H9 (cell line): Measurements from ENCODE around the gene TMSB10. TPM values are rescaled to one million over a fixed set of nuclear protein-coding genes. Genes with fewer than 3 reads are reported as not detected.

Source experiments
- DNase-seq: peaks from one replicate; pipeline ENCODE4 v3.0.0-alpha.2; 2017
- H2AFZ ChIP-seq: one replicate; pipeline ENCODE4 v1.6.1; 2013; ENCODE audit warnings: mild to moderate bottlenecking, low read length, control low read depth, moderate library complexity
- H2AK5ac ChIP-seq: 2 replicates; pipeline ENCODE4 v1.6.1; 2013; ENCODE audit warnings: low read length, control low read depth, mixed read lengths; ENCODE audit not compliant: insufficient read length
- H2BK120ac ChIP-seq: one replicate; pipeline ENCODE4 v1.6.1; 2013; ENCODE audit warnings: low read depth, mild to moderate bottlenecking, low read length, control low read depth, inconsistent platforms; ENCODE audit not compliant: poor library complexity, severe bottlenecking
- H2BK12ac ChIP-seq: 2 replicates; pipeline ENCODE4 v1.6.1; 2013; ENCODE audit warnings: low read length, control low read depth, mixed read lengths, low read depth; ENCODE audit not compliant: insufficient read length
- H2BK15ac ChIP-seq: 2 replicates; pipeline ENCODE4 v1.6.1; 2013; ENCODE audit warnings: low read depth, low read length, control low read depth
- H2BK20ac ChIP-seq: one replicate; pipeline ENCODE4 v1.6.1; 2013; ENCODE audit warnings: low read depth, mild to moderate bottlenecking, low read length, control low read depth, inconsistent platforms; ENCODE audit not compliant: poor library complexity, severe bottlenecking
- H2BK5ac ChIP-seq: 2 replicates; pipeline ENCODE4 v1.6.1; 2013; ENCODE audit warnings: low read length, control low read depth, mixed read lengths; ENCODE audit not compliant: insufficient read length
- H3K14ac ChIP-seq: 2 replicates; pipeline ENCODE4 v1.6.1; 2013; ENCODE audit warnings: low read length, control low read depth; ENCODE audit not compliant: insufficient read depth
- H3K18ac ChIP-seq: 2 replicates; pipeline ENCODE4 v1.6.1; 2013; ENCODE audit warnings: low read depth, mild to moderate bottlenecking, mixed read lengths, low read length, control low read depth; ENCODE audit not compliant: insufficient read length
- H3K23ac ChIP-seq: 2 replicates; pipeline ENCODE4 v1.6.1; 2013; ENCODE audit warnings: low read length, control low read depth, mixed read lengths, low read depth; ENCODE audit not compliant: insufficient read length
- H3K23me2 ChIP-seq: 2 replicates; pipeline ENCODE4 v1.6.1; 2013; ENCODE audit warnings: low read depth, mild to moderate bottlenecking, mixed read lengths, low read length, control low read depth; ENCODE audit not compliant: insufficient read length, poor library complexity, severe bottlenecking
- H3K27ac ChIP-seq: 2 replicates; pipeline ENCODE4 v1.5.1; 2013; ENCODE audit warnings: low read length, control low read depth, mixed read lengths, low read depth; ENCODE audit not compliant: insufficient read length
- H3K27me3 ChIP-seq: 2 replicates; pipeline ENCODE4 v1.6.1; 2013; ENCODE audit warnings: low read length, control low read depth, inconsistent platforms; ENCODE audit not compliant: insufficient read depth
- H3K4ac ChIP-seq: 2 replicates; pipeline ENCODE4 v1.6.1; 2013; ENCODE audit warnings: low read depth, mild to moderate bottlenecking, control low read depth, inconsistent platforms, low read length, moderate library complexity
- H3K4me1 ChIP-seq: 2 replicates; pipeline ENCODE4 v1.6.1; 2013; ENCODE audit warnings: low read length, control low read depth, inconsistent platforms; ENCODE audit not compliant: insufficient read depth
- H3K4me2 ChIP-seq: 2 replicates; pipeline ENCODE4 v1.6.1; 2013; ENCODE audit warnings: low read length, control low read depth, mixed read lengths; ENCODE audit not compliant: insufficient read length, insufficient read depth
- H3K56ac ChIP-seq: 2 replicates; pipeline ENCODE4 v1.6.1; 2013; ENCODE audit warnings: low read depth, mild to moderate bottlenecking, mixed read lengths, low read length, control low read depth; ENCODE audit not compliant: insufficient read length
- H3K79me1 ChIP-seq: 2 replicates; pipeline ENCODE4 v1.6.1; 2013; ENCODE audit warnings: low read depth, mild to moderate bottlenecking, moderate library complexity, low read length, control low read depth, inconsistent platforms; ENCODE audit not compliant: insufficient read depth, poor library complexity, severe bottlenecking
- H3K79me2 ChIP-seq: 2 replicates; pipeline ENCODE4 v1.6.1; 2013; ENCODE audit warnings: low read length, control low read depth, inconsistent platforms; ENCODE audit not compliant: insufficient read depth
- H3K9ac ChIP-seq: 2 replicates; pipeline ENCODE4 v1.6.1; 2013; ENCODE audit warnings: low read length, control low read depth, mixed read lengths; ENCODE audit not compliant: insufficient read length; ENCODE audit errors: extremely low read depth
- H3K9me3 ChIP-seq: one replicate; pipeline ENCODE4 v1.6.1; 2013; ENCODE audit warnings: low read depth, low read length, inconsistent platforms; ENCODE audit not compliant: control insufficient read depth
- H3T11ph ChIP-seq: one replicate; pipeline ENCODE4 v1.6.1; 2013; ENCODE audit warnings: mild to moderate bottlenecking, low read length, control low read depth, inconsistent platforms
- H4K20me1 ChIP-seq: one replicate; pipeline ENCODE4 v1.6.1; 2013; ENCODE audit not compliant: control insufficient read depth, insufficient read length, insufficient read depth
- H4K5ac ChIP-seq: 2 replicates; pipeline ENCODE4 v1.6.1; 2013; ENCODE audit warnings: low read depth, mild to moderate bottlenecking, mixed read lengths, low read length, control low read depth; ENCODE audit not compliant: insufficient read length
- H4K8ac ChIP-seq: replicated peaks from 2 replicates; pipeline ENCODE4 v1.6.1; 2013; ENCODE audit warnings: low read length, control low read depth, mixed read lengths, low read depth; ENCODE audit not compliant: insufficient read length
- H4K91ac ChIP-seq: 2 replicates; pipeline ENCODE4 v1.6.1; 2013; ENCODE audit warnings: low read depth, mild to moderate bottlenecking, moderate library complexity, mixed read lengths, low read length, control low read depth; ENCODE audit not compliant: insufficient read length
- H3K27ac Mint-ChIP-seq, 3 experiments: 2 replicates in 2 of 3; 3 replicates in 1 of 3; pipeline ENCODE4 v1.8.0; 2020 to 2021; ENCODE audit warnings: mixed read lengths in 3 of 3, mild to moderate bottlenecking in 1 of 3, moderate library complexity in 1 of 3
- H3K27me3 Mint-ChIP-seq: 2 replicates; pipeline ENCODE4 v1.8.0; 2021; ENCODE audit warnings: low read depth, mild to moderate bottlenecking, moderate library complexity, mixed read lengths
- H3K36me3 Mint-ChIP-seq, 3 experiments: 2 replicates in 2 of 3; 3 replicates in 1 of 3; pipeline ENCODE4 v1.8.0; 2020 to 2021; ENCODE audit warnings: low read depth in 3 of 3, mixed read lengths in 3 of 3; ENCODE audit not compliant: insufficient read depth in 1 of 3
- H3K4me1 Mint-ChIP-seq, 2 experiments: 2 replicates each; pipeline ENCODE4 v1.8.0; 2020; ENCODE audit warnings: mixed read lengths in 2 of 2
- H3K4me3 Mint-ChIP-seq, 2 experiments: 2 replicates in 1 of 2; 3 replicates in 1 of 2; pipeline ENCODE4 v1.8.0; 2020 to 2021; ENCODE audit warnings: mild to moderate bottlenecking in 2 of 2, mixed read lengths in 2 of 2, moderate library complexity in 1 of 2
- H3K9me3 Mint-ChIP-seq, 2 experiments: 2 replicates in 1 of 2; 3 replicates in 1 of 2; pipeline ENCODE4 v1.8.0; 2020; ENCODE audit warnings: mild to moderate bottlenecking in 2 of 2, mixed read lengths in 2 of 2, moderate library complexity in 1 of 2
- CTCF ChIP-seq: fragments of 200-600 bp; sonication (generic); conservative IDR thresholded peaks from 3 replicates; pipeline ENCODE4 v1.8.0; 2021; ENCODE audit warnings: antibody characterized with exemption, mild to moderate bottlenecking
- WGBS: extraction: QIAGEN DNeasy Blood & Tissue Kit; methylation state at CpG from one replicate; pipeline ENCODE4 v1.1.7; 2013; ENCODE audit warnings: missing lambda C conversion rate, low lambda C conversion rate, mixed read lengths; ENCODE audit not compliant: insufficient read length; ENCODE audit errors: extremely low coverage; 5-methylcytosine and 5-hydroxymethylcytosine counted together
- total RNA-seq: library from RNA; stranded (reverse); gene quantifications from 2 replicates; pipeline ENCODE4 v1.2.1, GENCODE V29; 2021

Gene TMSB10
- total RNA-seq, 1 experiment from 2014 or later = 755 TPM

- peaks cover 13% of the 10 kb centered on the region; the same call in 1 of the 2 replicates for H3K4me1 ChIP-seq
- H3K23me2 ChIP-seq = no peaks in the 10 kb centered on the region
- peak overlapping the region in 2 of 3 experiments; percentile 45 to 49; a peak in 3 of 7 replicates for H3K27ac Mint-ChIP-seq
- no peak overlapping the region for H3K4ac ChIP-seq
- no peak overlapping the region for H3K27ac ChIP-seq
- no peak overlapping the region for H2BK12ac ChIP-seq
- H4K20me1 ChIP-seq = no peaks in the 10 kb centered on the region
- no peaks in the 10 kb centered on the region for H3K9me3 Mint-ChIP-seq
- no peaks in the 10 kb centered on the region for H3K79me2 ChIP-seq
- no peak overlapping the region for H2BK20ac ChIP-seq
- H2AK5ac ChIP-seq = no peak overlapping the region
- no peak overlapping the region for H3K23ac ChIP-seq
- no peak for DNase-seq
- H3K14ac ChIP-seq = no peak overlapping the region
- H3K18ac ChIP-seq = no peak overlapping the region
- H3K56ac ChIP-seq = no peak overlapping the region
- H2BK120ac ChIP-seq = no peak overlapping the region
- no peak for TF ChIP-seq CTCF
- H3K9ac ChIP-seq = no peak overlapping the region
- H4K5ac ChIP-seq = no peak overlapping the region
- no CpG with 5 or more reads among the region's 6 CpGs for WGBS
- H3K36me3 Mint-ChIP-seq = no peaks in the 10 kb centered on the region; a peak in 1 of 7 replicates
- H3K27me3 ChIP-seq = no peaks in the 10 kb centered on the region
- no peak overlapping the region for H4K8ac ChIP-seq
- H2BK5ac ChIP-seq = no peak overlapping the region
- no peaks in the 10 kb centered on the region for H3K79me1 ChIP-seq
- H3T11ph ChIP-seq = no peak overlapping the region
- peaks cover 39 to 42% of the 10 kb centered on the region in 2 experiments for H3K4me1 Mint-ChIP-seq
- peak overlapping the region in 1 of 2 experiments; percentile 1; a peak in 1 of 5 replicates for H3K4me3 Mint-ChIP-seq
- no peak overlapping the region for H3K4me2 ChIP-seq
- no peaks in the 10 kb centered on the region for H3K9me3 ChIP-seq
- H2AFZ ChIP-seq = no peak overlapping the region
- H3K27me3 Mint-ChIP-seq = peaks cover 2% of the 10 kb centered on the region
- H2BK15ac ChIP-seq = no peak overlapping the region
- H4K91ac ChIP-seq = no peak overlapping the region
These were observed 48.9 kb downstream of the TMSB10 start for GRCh38 chr2:84954329-84954728.

Other genes with a start within 250 kb of the TMSB10 start
- gene TRABD2A, start 24.6 kb upstream of the TMSB10 start, total RNA-seq = 1.4 and 1.7 TPM in 2 replicates
- gene KCMF1, start 65.5 kb downstream of the TMSB10 start, total RNA-seq = 110 and 113 TPM in 2 replicates
- gene TCF7L1, start 227.7 kb downstream of the TMSB10 start, total RNA-seq = 112 and 117 TPM in 2 replicates